Parathyroid adenoma (tissue), 2 donors: ENCODE results near the gene ASZ1.

Experiments used
- H2AFZ ChIP-seq: fragments of 300-600 bp; sonication (generic); one replicate; pipeline ENCODE4 v1.7.0; 2017; ENCODE audit warnings: antibody characterized with exemption, mild to moderate bottlenecking
- H3K27ac ChIP-seq: fragments of 300-600 bp; sonication (generic); one replicate; pipeline ENCODE4 v1.7.0; 2017
- H3K27me3 ChIP-seq: fragments of 300-600 bp; sonication (generic); one replicate; pipeline ENCODE4 v1.7.0; 2017; ENCODE audit warnings: low read length; ENCODE audit not compliant: control insufficient read depth, insufficient read depth
- H3K36me3 ChIP-seq: fragments of 300-600 bp; sonication (generic); one replicate; pipeline ENCODE4 v1.7.0; 2017; ENCODE audit warnings: low read length; ENCODE audit not compliant: control insufficient read depth, insufficient read depth
- H3K4me1 ChIP-seq: fragments of 300-600 bp; sonication (generic); one replicate; pipeline ENCODE4 v1.7.0; 2017; ENCODE audit warnings: control low read depth
- H3K4me2 ChIP-seq: fragments of 300-600 bp; sonication (generic); one replicate; pipeline ENCODE4 v1.7.0; 2017; ENCODE audit warnings: low read length
- H3K4me3 ChIP-seq: fragments of 300-600 bp; sonication (generic); one replicate; pipeline ENCODE4 v1.7.0; 2017; ENCODE audit warnings: low read depth, low read length
- H3K79me2 ChIP-seq: fragments of 300-600 bp; sonication (generic); one replicate; pipeline ENCODE4 v1.7.0; 2017; ENCODE audit warnings: control low read depth
- H3K9ac ChIP-seq: fragments of 300-600 bp; sonication (generic); one replicate; pipeline ENCODE4 v1.7.0; 2017; ENCODE audit warnings: mild to moderate bottlenecking
- H3K9me3 ChIP-seq: fragments of 300-600 bp; sonication (generic); one replicate; pipeline ENCODE4 v1.7.0; 2017; ENCODE audit warnings: low read length; ENCODE audit not compliant: control insufficient read depth
- CTCF ChIP-seq: fragments of 300-600 bp; sonication (generic); IDR thresholded peaks from one replicate; pipeline ENCODE4 v1.7.0; 2017; ENCODE audit warnings: antibody characterized with exemption, mild to moderate bottlenecking
- donor health status: primary hyperparathyroidism.

ASZ1 gene

GRCh38 chr7:117446220-117446815 is 19.0 kb upstream of the ASZ1 start:
- Histone ChIP-seq H3K4me1 (no peaks in the 10 kb centered on the region), H3K9ac (no peak overlapping the region), H2AFZ (no peak overlapping the region), H3K27ac (no peak overlapping the region), H3K9me3 (no peaks in the 10 kb centered on the region), H3K4me3 (no peak overlapping the region), H3K4me2 (no peak overlapping the region), H3K36me3 (no peaks in the 10 kb centered on the region), H3K27me3 (no peaks in the 10 kb centered on the region), H3K79me2 (no peaks in the 10 kb centered on the region)
- no peak for TF ChIP-seq CTCF

GRCh38 chr7:117445206-117445605 is 17.9 kb upstream of the ASZ1 start:
- Histone ChIP-seq H3K9me3 (no peaks in the 10 kb centered on the region), H2AFZ (no peak overlapping the region), H3K27ac (no peak overlapping the region), H3K36me3 (no peaks in the 10 kb centered on the region), H3K9ac (no peak overlapping the region), H3K79me2 (no peaks in the 10 kb centered on the region), H3K4me3 (no peak overlapping the region), H3K4me1 (no peaks in the 10 kb centered on the region), H3K27me3 (no peaks in the 10 kb centered on the region), H3K4me2 (no peak overlapping the region)
- TF ChIP-seq CTCF = no peak

GRCh38 chr7:117444646-117445045 is 17.4 kb upstream of the ASZ1 start:
- H3K9ac ChIP-seq = no peak overlapping the region
- H3K36me3 ChIP-seq = no peaks in the 10 kb centered on the region
- H3K27me3 ChIP-seq = no peaks in the 10 kb centered on the region
- no peaks in the 10 kb centered on the region for H3K9me3 ChIP-seq
- no peak overlapping the region for H3K4me2 ChIP-seq
- no peak overlapping the region for H3K27ac ChIP-seq
- H3K79me2 ChIP-seq = no peaks in the 10 kb centered on the region
- H3K4me1 ChIP-seq = no peaks in the 10 kb centered on the region
- H2AFZ ChIP-seq = no peak overlapping the region
- TF ChIP-seq CTCF = no peak
- H3K4me3 ChIP-seq = no peak overlapping the region

GRCh38 chr7:117435475-117436043 is 8.3 kb upstream of the ASZ1 start:
- no peaks in the 10 kb centered on the region for H3K9me3 ChIP-seq
- H3K4me3 ChIP-seq = no peak overlapping the region
- H3K27ac ChIP-seq = no peak overlapping the region
- no peaks in the 10 kb centered on the region for H3K27me3 ChIP-seq
- TF ChIP-seq CTCF = no peak
- no peak overlapping the region for H3K4me2 ChIP-seq
- H2AFZ ChIP-seq = no peak overlapping the region
- no peaks in the 10 kb centered on the region for H3K79me2 ChIP-seq
- H3K4me1 ChIP-seq = no peaks in the 10 kb centered on the region
- H3K36me3 ChIP-seq = no peaks in the 10 kb centered on the region
- H3K9ac ChIP-seq = no peak overlapping the region
